DMS53 treated with DMSO at 0.1 percent for 48 hours (cell line): ENCODE measurements around the gene RYR2.

ENCODE experiments used
- DNase-seq: peaks from one replicate; lab custom pipeline; 2025; ENCODE audit not compliant: unreplicated experiment; lab: John Stamatoyannopoulos, UW

The RYR2 gene

GRCh38 chr1:237031480-237031879 lies 10.5 kb upstream of the RYR2 start:
- no peak for DNase-seq

- no peak for DNase-seq
Observed at GRCh38 chr1:237032029-237032428, 10.0 kb upstream of the RYR2 start.

- DNase-seq: no peak
Observed at GRCh38 chr1:237033061-237033460, 8.9 kb upstream of the RYR2 start.

GRCh38 chr1:237033804-237034203 lies 8.2 kb upstream of the RYR2 start:
- DNase-seq: no peak

GRCh38 chr1:237035759-237036158 lies 6.2 kb upstream of the RYR2 start:
- DNase-seq: no peak

- DNase-seq: no peak
Observed at GRCh38 chr1:237038211-237038610, 3.8 kb upstream of the RYR2 start.

GRCh38 chr1:237040823-237041222 lies 1.2 kb upstream of the RYR2 start:
- no peak for DNase-seq

GRCh38 chr1:237041461-237041794 lies 556 bp upstream of the RYR2 start:
- no peak for DNase-seq

GRCh38 chr1:237042526-237042891 lies 525 bp downstream of the RYR2 start:
- DNase-seq: no peak

GRCh38 chr1:237042892-237043576 lies 1.1 kb downstream of the RYR2 start:
- peak; percentile 37 for DNase-seq

- DNase-seq: peak; percentile 26
Observed at GRCh38 chr1:237043846-237044636, 2.1 kb downstream of the RYR2 start.

GRCh38 chr1:237045278-237046016 lies 3.5 kb downstream of the RYR2 start:
- no peak for DNase-seq

GRCh38 chr1:237048803-237049202 lies 6.8 kb downstream of the RYR2 start:
- DNase-seq: no peak

GRCh38 chr1:237050185-237050584 lies 8.2 kb downstream of the RYR2 start:
- no peak for DNase-seq

- DNase-seq: no peak
Observed at GRCh38 chr1:237050915-237051314, 8.9 kb downstream of the RYR2 start.

- DNase-seq: no peak
Observed at GRCh38 chr1:237054313-237054712, 12.3 kb downstream of the RYR2 start.

- DNase-seq: no peak
Observed at GRCh38 chr1:237058470-237058869, 16.5 kb downstream of the RYR2 start.

- no peak for DNase-seq
Observed at GRCh38 chr1:237059244-237059643, 17.3 kb downstream of the RYR2 start.

GRCh38 chr1:237062976-237063375 lies 21.0 kb downstream of the RYR2 start:
- no peak for DNase-seq

- no peak for DNase-seq
Observed at GRCh38 chr1:237065903-237066302, 23.9 kb downstream of the RYR2 start.

- DNase-seq: no peak
Observed at GRCh38 chr1:237070519-237070918, 28.5 kb downstream of the RYR2 start.
